ENCODE measurements around the gene PRKCD.
"Not testable (repeated sequence)": the region's sequence is repeated elsewhere in the genome, so short reads cannot be mapped to it uniquely, and the experiment has no call there.

Gene PRKCD

GRCh38 chr3:53150247-53151085, 10.5 kb upstream of the PRKCD start:
- Histone ChIP-seq H3K27me3 (peaks cover 6% of the 10 kb centered on the region), H3K4me3 (ENCODE audit: low read depth in 1 of 2, low read length in 1 of 2) (no peak overlapping the region), H3K9me3 (no peaks in the 10 kb centered on the region), H3K27ac (no peak overlapping the region), H3K36me3 (no peaks in the 10 kb centered on the region), H3K4me1 (ENCODE audit: control insufficient read depth in 1 of 2, insufficient read depth in 1 of 2, low read depth in 1 of 2, low read length in 1 of 2) (peaks cover 55 to 58% of the 10 kb centered on the region in 2 experiments)
- TF ChIP-seq CTCF (IDR thresholded peaks at IDR 0.05) = no peak

GRCh38 chr3:53151086-53151438, 9.9 kb upstream of the PRKCD start:
- H3K27ac ChIP-seq; H3K4me3 ChIP-seq (ENCODE audit: low read depth in 1 of 2, low read length in 1 of 2); H3K9me3 ChIP-seq; H3K36me3 ChIP-seq: not testable (repeated sequence)
- H3K27me3 ChIP-seq = peaks cover 12% of the 10 kb centered on the region
- H3K4me1 ChIP-seq (ENCODE audit: control insufficient read depth in 1 of 2, insufficient read depth in 1 of 2, low read depth in 1 of 2, low read length in 1 of 2) = peaks cover 52 to 62% of the 10 kb centered on the region in 2 experiments

GRCh38 chr3:53151465-53151864, 9.5 kb upstream of the PRKCD start:
- H3K4me3 ChIP-seq (ENCODE audit: low read depth in 1 of 2, low read length in 1 of 2) = no peak overlapping the region
- no peaks in the 10 kb centered on the region for H3K36me3 ChIP-seq
- peaks cover 52 to 58% of the 10 kb centered on the region in 2 experiments for H3K4me1 ChIP-seq (ENCODE audit: control insufficient read depth in 1 of 2, insufficient read depth in 1 of 2, low read depth in 1 of 2, low read length in 1 of 2)
- peak overlapping the region; percentile 63 for H3K27ac ChIP-seq
- H3K27me3 ChIP-seq = peaks cover 16% of the 10 kb centered on the region
- TF ChIP-seq CTCF (IDR thresholded peaks at IDR 0.05) = no peak
- H3K9me3 ChIP-seq = no peaks in the 10 kb centered on the region

- peak overlapping the region in 1 of 2 experiments; percentile 4 for H3K4me3 ChIP-seq (ENCODE audit: low read depth in 1 of 2, low read length in 1 of 2)
- H3K9me3 ChIP-seq = no peaks in the 10 kb centered on the region
- H3K36me3 ChIP-seq = no peaks in the 10 kb centered on the region
- H3K27ac ChIP-seq = peak overlapping the region; percentile 63
- peaks cover 52 to 57% of the 10 kb centered on the region in 2 experiments for H3K4me1 ChIP-seq (ENCODE audit: control insufficient read depth in 1 of 2, insufficient read depth in 1 of 2, low read depth in 1 of 2, low read length in 1 of 2)
- peaks cover 22% of the 10 kb centered on the region for H3K27me3 ChIP-seq
- TF ChIP-seq CTCF (IDR thresholded peaks at IDR 0.05) = no peak
These were observed 8.9 kb upstream of the PRKCD start for GRCh38 chr3:53151870-53152660.

- TF ChIP-seq CTCF (IDR thresholded peaks at IDR 0.05) = no peak
- H3K36me3 ChIP-seq = no peaks in the 10 kb centered on the region
- H3K27me3 ChIP-seq = peaks cover 25% of the 10 kb centered on the region
- peak overlapping the region; percentile 63 for H3K27ac ChIP-seq
- H3K9me3 ChIP-seq = no peaks in the 10 kb centered on the region
- H3K4me1 ChIP-seq (ENCODE audit: control insufficient read depth in 1 of 2, insufficient read depth in 1 of 2, low read depth in 1 of 2, low read length in 1 of 2) = peaks cover 52 to 58% of the 10 kb centered on the region in 2 experiments
- H3K4me3 ChIP-seq (ENCODE audit: low read depth in 1 of 2, low read length in 1 of 2) = no peak overlapping the region
These were observed 7.7 kb upstream of the PRKCD start for GRCh38 chr3:53153264-53153823.

Data from neutrophil (primary cell).